Measurements from ENCODE around the gene ZSWIM3.
A peak's percentile ranks its signal among the peaks of the same experiment; 100 is the strongest.
"Not testable (repeated sequence)": the region's sequence is repeated elsewhere in the genome, so short reads cannot be mapped to it uniquely, and the experiment has no call there.

Gene ZSWIM3

GRCh38 chr20:45890985-45891983, 33.9 kb downstream of the ZSWIM3 start, which contains the start of the genes CTSA and NEURL2:
TSS of gene CTSA (plus strand) at chr20:45891335. CDS start at chr20:45891569, 234 bp downstream.
TSS of gene NEURL2 (minus strand) at chr20:45891208. CDS start at chr20:45890991, 217 bp downstream.
- peak; percentile 60 for DNase-seq

GRCh38 chr20:45892049-45892825, 34.8 kb downstream of the ZSWIM3 start:
- DNase-seq, result no peak

GRCh38 chr20:45892828-45893500, 35.5 kb downstream of the ZSWIM3 start:
- no peak for DNase-seq

- DNase-seq, result no peak
These were observed 36.4 kb downstream of the ZSWIM3 start for GRCh38 chr20:45893831-45894230.

GRCh38 chr20:45894797-45895196, 37.4 kb downstream of the ZSWIM3 start:
- DNase-seq, result no peak

GRCh38 chr20:45896641-45897161, 39.3 kb downstream of the ZSWIM3 start:
- DNase-seq, result no peak

- no peak for DNase-seq
These were observed 39.9 kb downstream of the ZSWIM3 start for GRCh38 chr20:45897289-45897688.

- no peak for DNase-seq
These were observed 40.3 kb downstream of the ZSWIM3 start for GRCh38 chr20:45897692-45898091.

GRCh38 chr20:45898285-45898684, 40.9 kb downstream of the ZSWIM3 start:
- DNase-seq, result no peak

- no peak for DNase-seq
These were observed 41.8 kb downstream of the ZSWIM3 start for GRCh38 chr20:45899046-45899835.

- not testable (repeated sequence) for DNase-seq
These were observed 43.9 kb downstream of the ZSWIM3 start for GRCh38 chr20:45901332-45901731.

- no peak for DNase-seq
These were observed 44.8 kb downstream of the ZSWIM3 start for GRCh38 chr20:45902199-45902701.

GRCh38 chr20:45904583-45905504, 47.4 kb downstream of the ZSWIM3 start:
- DNase-seq, result no peak

- no peak for DNase-seq
These were observed 48.2 kb downstream of the ZSWIM3 start for GRCh38 chr20:45905505-45906079.

GRCh38 chr20:45907219-45907948, 50.0 kb downstream of the ZSWIM3 start:
- no peak for DNase-seq

GRCh38 chr20:45908084-45908483, 50.7 kb downstream of the ZSWIM3 start:
- DNase-seq, result no peak

- no peak for DNase-seq
These were observed 52.0 kb downstream of the ZSWIM3 start for GRCh38 chr20:45909336-45909808.

GRCh38 chr20:45909817-45910669, 52.6 kb downstream of the ZSWIM3 start:
- DNase-seq, result no peak

Measured in NCI-H446 treated with DMSO at 0.1 percent for 48 hours (cell line).